IMR-90 (cell line): ENCODE measurements around the gene TMPRSS11E. TPM values are rescaled to one million over a fixed set of nuclear protein-coding genes. Genes with fewer than 3 reads are reported as not detected.
"Not testable (repeated sequence)": the region's sequence is repeated elsewhere in the genome, so short reads cannot be mapped to it uniquely, and the experiment has no call there.

Source experiments
- ATAC-seq: fragments of 200-7000 bp; cut with Tn5 transposase; 2 replicates; pipeline ENCODE4 v1.9.1; 2020; ENCODE audit warnings: low read depth, mild to moderate bottlenecking, moderate library complexity
- BruUV-seq: library from RNA; stranded (reverse); fragments of 400-500 nt; replicated peaks from 2 replicates; lab custom pipeline; 2021; lab: Mats Ljungman, UMichigan
- CTCF ChIA-PET: fragments of 300-600 bp; formaldehyde crosslinking; extraction: SDS; loops from one replicate; lab custom pipeline; 2021; ENCODE audit warnings: antibody characterized with exemption; lab: Yijun Ruan, JAX
- POLR2A ChIA-PET: fragments of 300-600 bp; sonication (Branson Sonifier 250); formaldehyde crosslinking; loops from one replicate; lab custom pipeline; 2022; ENCODE audit warnings: antibody characterized with exemption; ENCODE audit not compliant: unreplicated experiment; lab: Charles Lee
- DNase-seq: peaks from one replicate; pipeline ENCODE4 v3.0.0; 2013
- H2AFZ ChIP-seq: replicated peaks from 2 replicates; pipeline ENCODE3; 2013; ENCODE audit warnings: low read length, mild to moderate bottlenecking; ENCODE audit not compliant: poor library complexity
- H2AK5ac ChIP-seq: 2 replicates; pipeline ENCODE4 v1.6.1; 2013; ENCODE audit warnings: low read depth, low read length, inconsistent platforms
- H2AK9ac ChIP-seq: replicated peaks from 2 replicates; pipeline ENCODE3; 2013; ENCODE audit warnings: mild to moderate bottlenecking, low read depth, low read length, moderate library complexity; ENCODE audit not compliant: poor library complexity
- H2BK120ac ChIP-seq: 2 replicates; pipeline ENCODE4 v1.6.1; 2013; ENCODE audit warnings: low read depth, low read length, inconsistent platforms
- H2BK15ac ChIP-seq: 3 replicates; pipeline ENCODE4 v1.6.1; 2013; ENCODE audit warnings: low read depth, low read length, inconsistent platforms
- H2BK20ac ChIP-seq: 2 replicates; pipeline ENCODE4 v1.6.1; 2013; ENCODE audit warnings: low read depth, mild to moderate bottlenecking, inconsistent platforms, low read length, moderate library complexity
- H2BK5ac ChIP-seq: 2 replicates; pipeline ENCODE4 v1.6.1; 2013; ENCODE audit warnings: mild to moderate bottlenecking, low read depth, low read length, inconsistent platforms; ENCODE audit not compliant: poor library complexity, severe bottlenecking
- H3K14ac ChIP-seq: replicated peaks from 2 replicates; pipeline ENCODE4 v1.6.1; 2013; ENCODE audit warnings: low read depth, low read length, inconsistent platforms
- H3K18ac ChIP-seq: 2 replicates; pipeline ENCODE4 v1.6.1; 2013; ENCODE audit warnings: low read depth, low read length, control low read depth
- H3K23ac ChIP-seq: 2 replicates; pipeline ENCODE4 v1.6.1; 2013; ENCODE audit warnings: low read depth, low read length, inconsistent platforms
- H3K27ac ChIP-seq: 2 replicates; pipeline ENCODE4 v1.5.1; 2013; ENCODE audit warnings: mild to moderate bottlenecking, control low read depth, low read length; ENCODE audit not compliant: insufficient read depth
- H3K27me3 ChIP-seq: 2 replicates; pipeline ENCODE4 v1.6.1; 2013; ENCODE audit warnings: low read length; ENCODE audit not compliant: control insufficient read depth, insufficient read depth
- H3K36me3 ChIP-seq: 2 replicates; pipeline ENCODE4 v1.6.1; 2013; ENCODE audit warnings: low read length, mixed read lengths; ENCODE audit not compliant: control insufficient read depth, insufficient read depth
- H3K4ac ChIP-seq: 2 replicates; pipeline ENCODE4 v1.6.1; 2013; ENCODE audit warnings: low read depth, low read length, inconsistent platforms
- H3K4me1 ChIP-seq: 2 replicates; pipeline ENCODE4 v1.6.1; 2013; ENCODE audit warnings: low read length, mixed read lengths; ENCODE audit not compliant: control insufficient read depth, insufficient read depth
- H3K4me2 ChIP-seq: 2 replicates; pipeline ENCODE4 v1.6.1; 2013; ENCODE audit warnings: low read depth, mild to moderate bottlenecking, control low read depth, low read length, moderate library complexity
- H3K4me3 ChIP-seq: 2 replicates; pipeline ENCODE4 v1.5.1; 2013; ENCODE audit warnings: low read depth, mild to moderate bottlenecking, control low read depth, low read length, moderate library complexity; ENCODE audit not compliant: insufficient read depth
- H3K56ac ChIP-seq: 2 replicates; pipeline ENCODE4 v1.6.1; 2013; ENCODE audit warnings: low read length, inconsistent platforms; ENCODE audit not compliant: insufficient read depth; ENCODE audit errors: extremely low read depth
- H3K79me1 ChIP-seq, 2 experiments: 2 replicates each; pipeline ENCODE4 v1.6.1; 2013; ENCODE audit warnings: low read length in 2 of 2, inconsistent platforms in 1 of 2, low read depth in 1 of 2
- H3K9ac ChIP-seq: 2 replicates; pipeline ENCODE4 v1.6.1; 2013; ENCODE audit warnings: low read depth, low read length, control low read depth
- H3K9me1 ChIP-seq: 2 replicates; pipeline ENCODE4 v1.6.1; 2013; ENCODE audit warnings: low read length, inconsistent platforms; ENCODE audit not compliant: insufficient read depth
- H3K9me3 ChIP-seq: 2 replicates; pipeline ENCODE4 v1.6.1; 2013; ENCODE audit warnings: low read length; ENCODE audit not compliant: control insufficient read depth, insufficient read depth
- H4K20me1 ChIP-seq: 2 replicates; pipeline ENCODE4 v1.6.1; 2013; ENCODE audit warnings: low read length, inconsistent platforms; ENCODE audit not compliant: insufficient read depth
- H4K5ac ChIP-seq: 2 replicates; pipeline ENCODE4 v1.6.1; 2013; ENCODE audit warnings: mild to moderate bottlenecking, low read depth, low read length, control low read depth
- H4K8ac ChIP-seq, 2 experiments: 2 replicates each; pipeline ENCODE4 v1.6.1; 2013; ENCODE audit warnings: low read depth in 2 of 2, low read length in 2 of 2, control low read depth in 1 of 2, inconsistent platforms in 1 of 2
- H4K91ac ChIP-seq: 2 replicates; pipeline ENCODE4 v1.6.1; 2013; ENCODE audit warnings: low read depth, low read length, inconsistent platforms; ENCODE audit not compliant: insufficient read depth
- WGBS, 2 experiments: methylation state at CpG; one replicate each; pipeline versions ENCODE4 v1.1.5 to v1.1.7; 2013; ENCODE audit warnings: missing lambda C conversion rate in 2 of 2; ENCODE audit not compliant: insufficient read length in 1 of 2; ENCODE audit errors: extremely low coverage in 2 of 2; 5-methylcytosine and 5-hydroxymethylcytosine counted together
- dilution Hi-C: fragments of 300-500 bp; cut with HindIII; formaldehyde crosslinking; loops from one replicate; pipeline ENCODE4 v1.14.3; 2018; ENCODE audit warnings: low sequenced_read_pairs; ENCODE audit not compliant: unreplicated experiment
- in situ Hi-C: fragments of 300-500 bp; cut with MboI; formaldehyde crosslinking; loops from 3 replicates; pipeline ENCODE4 v1.14.3; 2019; ENCODE audit warnings: low sequenced_read_pairs, inconsistent platforms, mixed read lengths
- intact Hi-C: fragments of 100-400 bp; cut with micrococcal nuclease; formaldehyde crosslinking; loops from 2 replicates; pipeline ENCODE4 v1.10.0; 2022
- polyA plus RNA-seq, 3 experiments: library from polyadenylated mRNA; depleted of rRNA; stranded (reverse); fragments of >200 nt; gene quantifications; 2 replicates each; pipeline ENCODE4 v1.2.3, GENCODE V29; 2012; ENCODE audit warnings: low replicate concordance in 1 of 3
- total RNA-seq: library from RNA; depleted of rRNA; stranded (reverse); fragments of >200 nt; gene quantifications from 2 replicates; pipeline ENCODE4 v1.2.3, GENCODE V29; 2012

TMPRSS11E gene
- total and polyA plus RNA-seq, 2 of the 4 experiments (the other 2 are of a cell fraction) = not detected

- H3K4me2 ChIP-seq, H3K79me1 ChIP-seq, H2AK5ac ChIP-seq, H3K27ac ChIP-seq, DNase-seq, H3K56ac ChIP-seq, CTCF ChIA-PET, H4K5ac ChIP-seq, H2BK20ac ChIP-seq, H3K36me3 ChIP-seq, H2BK5ac ChIP-seq, H3K14ac ChIP-seq, H3K4ac ChIP-seq, H4K20me1 ChIP-seq, H2AFZ ChIP-seq, intact Hi-C loops, H2BK15ac ChIP-seq, H3K18ac ChIP-seq, H3K4me1 ChIP-seq, H4K8ac ChIP-seq, H3K9me3 ChIP-seq, dilution Hi-C loops, POLR2A ChIA-PET, H3K9me1 ChIP-seq, H3K4me3 ChIP-seq, ATAC-seq, H3K23ac ChIP-seq, H4K91ac ChIP-seq, BruUV-seq, H2AK9ac ChIP-seq, H2BK120ac ChIP-seq, H3K9ac ChIP-seq, H3K27me3 ChIP-seq: not testable (repeated sequence)
- no CpG with 5 or more reads among the region's 1 CpG for WGBS, 2 experiments
- in situ Hi-C loops = loop anchor here (25.0 kb wide), 1 partner anchor 115 kb away; no protein-coding TSS in a partner anchor
Observed at GRCh38 chr4:68522232-68522631, 75.0 kb downstream of the TMPRSS11E start.
